Measurements from ENCODE around the gene PACS2.

PACS2 gene

DNA sequence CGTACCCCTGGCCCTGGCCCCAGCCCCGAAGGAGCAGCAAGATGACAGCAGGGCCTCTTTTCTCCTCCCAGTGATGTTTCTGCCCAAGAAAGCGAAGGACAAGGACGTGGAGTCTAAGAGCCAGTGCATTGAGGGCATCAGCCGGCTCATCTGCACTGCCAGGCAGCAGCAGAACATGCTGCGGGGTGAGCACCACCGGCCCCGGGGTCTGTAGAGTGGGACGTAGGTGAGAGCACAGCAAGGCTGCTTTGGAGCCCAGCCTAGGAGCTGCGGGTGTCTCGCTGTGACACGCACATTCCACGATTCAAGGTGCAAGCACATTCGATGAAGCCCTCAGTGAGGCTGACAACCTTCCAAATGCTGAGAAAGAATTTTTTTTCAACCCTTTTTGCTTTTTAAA, 78.6 kb downstream of the PACS2 start:
- no peaks in the 10 kb centered on the region for H3K36me3 ChIP-seq (ENCODE audit: insufficient read depth, low read length)
- no peak overlapping the region for H2AFZ ChIP-seq (ENCODE audit: low read length)
- no peaks in the 10 kb centered on the region for H3K9me2 ChIP-seq (replicated peaks; ENCODE audit: low read depth, low read length)
- TF ChIP-seq, protein P1, sequence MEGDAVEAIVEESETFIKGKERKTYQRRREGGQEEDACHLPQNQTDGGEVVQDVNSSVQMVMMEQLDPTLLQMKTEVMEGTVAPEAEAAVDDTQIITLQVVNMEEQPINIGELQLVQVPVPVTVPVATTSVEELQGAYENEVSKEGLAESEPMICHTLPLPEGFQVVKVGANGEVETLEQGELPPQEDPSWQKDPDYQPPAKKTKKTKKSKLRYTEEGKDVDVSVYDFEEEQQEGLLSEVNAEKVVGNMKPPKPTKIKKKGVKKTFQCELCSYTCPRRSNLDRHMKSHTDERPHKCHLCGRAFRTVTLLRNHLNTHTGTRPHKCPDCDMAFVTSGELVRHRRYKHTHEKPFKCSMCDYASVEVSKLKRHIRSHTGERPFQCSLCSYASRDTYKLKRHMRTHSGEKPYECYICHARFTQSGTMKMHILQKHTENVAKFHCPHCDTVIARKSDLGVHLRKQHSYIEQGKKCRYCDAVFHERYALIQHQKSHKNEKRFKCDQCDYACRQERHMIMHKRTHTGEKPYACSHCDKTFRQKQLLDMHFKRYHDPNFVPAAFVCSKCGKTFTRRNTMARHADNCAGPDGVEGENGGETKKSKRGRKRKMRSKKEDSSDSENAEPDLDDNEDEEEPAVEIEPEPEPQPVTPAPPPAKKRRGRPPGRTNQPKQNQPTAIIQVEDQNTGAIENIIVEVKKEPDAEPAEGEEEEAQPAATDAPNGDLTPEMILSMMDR (conservative IDR thresholded peaks at IDR 0.05; ENCODE audit: low read length) = no peak
- no peak for TF ChIP-seq EZH2phosphoT487 (IDR thresholded peaks at IDR 0.05; ENCODE audit: borderline replicate concordance)
- H4K20me1 ChIP-seq (ENCODE audit: insufficient read depth, low read length, poor library complexity, severe bottlenecking) = no peaks in the 10 kb centered on the region
- H3K79me2 ChIP-seq (ENCODE audit: insufficient read depth, low read length) = no peaks in the 10 kb centered on the region
- H3K9me3 ChIP-seq (ENCODE audit: insufficient read depth, low read depth, low read length) = no peaks in the 10 kb centered on the region
- H3K27me3 ChIP-seq (ENCODE audit: insufficient read depth, low read length, poor library complexity, severe bottlenecking) = no peaks in the 10 kb centered on the region
- H3K4me3 ChIP-seq (ENCODE audit: low read length, poor library complexity, severe bottlenecking) = no peak overlapping the region
- no peaks in the 10 kb centered on the region for H3F3A ChIP-seq (ENCODE audit: low read depth)
- no peak overlapping the region for H3K4me2 ChIP-seq (ENCODE audit: low read depth, low read length, poor library complexity, severe bottlenecking)
- peaks cover 54% of the 10 kb centered on the region for H3K4me1 ChIP-seq (ENCODE audit: insufficient read depth, low read length, poor library complexity, severe bottlenecking)
- no peak overlapping the region for H3K9ac ChIP-seq (ENCODE audit: low read depth, low read length, poor library complexity, severe bottlenecking)

DNA sequence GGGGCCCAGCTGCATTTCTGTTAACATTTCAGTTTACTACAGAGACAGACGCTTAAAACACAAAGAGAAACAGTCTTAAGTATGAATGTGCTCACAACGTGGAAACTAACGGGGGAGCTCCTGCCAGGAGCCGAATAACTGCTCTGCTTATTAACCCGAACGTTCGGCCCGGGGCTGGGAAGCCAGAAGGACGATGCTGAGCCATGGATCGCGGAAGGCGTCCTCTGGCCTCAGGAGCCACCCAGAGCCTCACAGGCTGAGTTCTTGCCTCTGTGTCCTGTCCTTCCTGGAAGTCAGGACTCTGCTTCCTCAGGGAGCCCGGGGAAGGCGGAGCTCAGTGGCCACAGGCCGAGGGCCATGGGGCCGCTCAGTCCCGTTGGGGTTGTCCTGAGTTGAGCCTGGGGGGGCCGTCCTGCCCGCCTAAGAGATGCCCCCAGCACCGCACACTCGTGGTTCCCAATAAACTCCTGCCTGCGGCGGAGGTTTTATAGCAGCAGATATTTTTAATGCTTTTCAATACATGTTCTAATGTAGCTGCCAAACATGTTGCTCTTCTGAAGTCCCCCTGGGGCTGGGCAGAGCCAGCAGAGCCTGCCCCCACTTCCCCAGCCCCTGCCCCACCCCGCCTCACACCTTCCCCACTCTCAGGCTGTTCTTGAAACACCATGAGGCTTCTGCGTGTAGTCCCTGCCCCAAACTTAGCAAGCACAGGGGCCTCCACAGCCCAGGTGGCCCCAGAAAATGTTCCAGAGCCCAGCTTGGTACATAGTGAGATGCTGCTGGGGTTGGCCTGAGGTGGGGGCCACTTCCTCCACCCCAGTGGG, 80.4 kb downstream of the PACS2 start:
- Histone ChIP-seq H3K27me3 (ENCODE audit: insufficient read depth, low read length, poor library complexity, severe bottlenecking) (no peaks in the 10 kb centered on the region), H3K4me3 (ENCODE audit: low read length, poor library complexity, severe bottlenecking) (no peak overlapping the region), H3K9me2 (replicated peaks; ENCODE audit: low read depth, low read length) (no peaks in the 10 kb centered on the region), H3K36me3 (ENCODE audit: insufficient read depth, low read length) (no peaks in the 10 kb centered on the region), H3K4me2 (ENCODE audit: low read depth, low read length, poor library complexity, severe bottlenecking) (no peak overlapping the region), H2AFZ (ENCODE audit: low read length) (no peak overlapping the region), H3K9me3 (ENCODE audit: insufficient read depth, low read depth, low read length) (no peaks in the 10 kb centered on the region), H3F3A (ENCODE audit: low read depth) (no peaks in the 10 kb centered on the region), H3K9ac (ENCODE audit: low read depth, low read length, poor library complexity, severe bottlenecking) (peak overlapping the region; percentile 44), H3K4me1 (ENCODE audit: insufficient read depth, low read length, poor library complexity, severe bottlenecking) (peaks cover 50% of the 10 kb centered on the region), H3K79me2 (ENCODE audit: insufficient read depth, low read length) (peaks cover 13% of the 10 kb centered on the region), H4K20me1 (ENCODE audit: insufficient read depth, low read length, poor library complexity, severe bottlenecking) (peaks cover 6% of the 10 kb centered on the region)
- TF ChIP-seq EZH2phosphoT487 (IDR thresholded peaks at IDR 0.05; ENCODE audit: borderline replicate concordance) = no peak
- TF ChIP-seq, protein P1 (conservative IDR thresholded peaks at IDR 0.05; ENCODE audit: low read length) = no peak

DNA sequence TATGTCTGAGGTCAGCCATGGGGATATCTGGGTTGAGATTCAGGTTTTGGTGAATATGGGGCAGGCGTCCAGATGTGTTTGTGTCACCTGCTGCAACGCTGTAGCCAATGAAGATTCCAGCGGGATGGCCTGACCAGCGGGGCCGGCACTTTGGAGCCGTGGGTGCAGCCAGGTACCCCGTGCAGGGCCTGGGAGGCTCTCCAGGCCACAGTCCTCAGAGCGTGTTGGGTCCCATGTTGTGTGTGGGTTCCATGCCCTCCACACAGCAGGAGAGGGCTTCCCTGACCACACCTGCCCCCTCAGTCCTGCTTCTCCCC, 80.9 kb downstream of the PACS2 start:
- TF ChIP-seq, protein P1 (conservative IDR thresholded peaks at IDR 0.05; ENCODE audit: low read length) = no peak
- no peak for TF ChIP-seq EZH2phosphoT487 (IDR thresholded peaks at IDR 0.05; ENCODE audit: borderline replicate concordance)
- no peaks in the 10 kb centered on the region for H3K9me3 ChIP-seq (ENCODE audit: insufficient read depth, low read depth, low read length)
- H3K27me3 ChIP-seq (ENCODE audit: insufficient read depth, low read length, poor library complexity, severe bottlenecking) = no peaks in the 10 kb centered on the region

More for the DNA sequence above, 80.9 kb downstream of the PACS2 start:
- Histone ChIP-seq H4K20me1 (ENCODE audit: insufficient read depth, low read length, poor library complexity, severe bottlenecking) (peaks cover 9% of the 10 kb centered on the region), H3K9me2 (replicated peaks; ENCODE audit: low read depth, low read length) (no peaks in the 10 kb centered on the region), H3F3A (ENCODE audit: low read depth) (no peaks in the 10 kb centered on the region), H3K4me2 (ENCODE audit: low read depth, low read length, poor library complexity, severe bottlenecking) (peak overlapping the region; percentile 14), H3K4me1 (ENCODE audit: insufficient read depth, low read length, poor library complexity, severe bottlenecking) (peaks cover 50% of the 10 kb centered on the region), H3K79me2 (ENCODE audit: insufficient read depth, low read length) (peaks cover 19% of the 10 kb centered on the region), H3K4me3 (ENCODE audit: low read length, poor library complexity, severe bottlenecking) (no peak overlapping the region), H3K9ac (ENCODE audit: low read depth, low read length, poor library complexity, severe bottlenecking) (peak overlapping the region; percentile 44), H3K36me3 (ENCODE audit: insufficient read depth, low read length) (no peaks in the 10 kb centered on the region), H2AFZ (ENCODE audit: low read length) (no peak overlapping the region)
